Thoracic aorta (tissue), 2 donors: ENCODE results near the gene FSHB. TPM values are rescaled to one million over a fixed set of nuclear protein-coding genes. Genes with fewer than 3 reads are reported as not detected.
A peak's percentile ranks its signal among the peaks of the same experiment; 100 is the strongest.
"Not testable (repeated sequence)": the region's sequence is repeated elsewhere in the genome, so short reads cannot be mapped to it uniquely, and the experiment has no call there.

Source experiments
- ATAC-seq: fragments of 150-250 bp; one replicate; pipeline ENCODE4 v1.8.0; 2017; ENCODE audit warnings: low read depth; ENCODE audit not compliant: insufficient number of reproducible peaks, low FRiP score
- DNase-seq: peaks from one replicate; pipeline ENCODE4 v3.0.0-alpha.2; 2020; ENCODE audit warnings: low spot score
- H3K27ac ChIP-seq, 2 donors: fragments of 200-600 bp; sonication (generic); 1 replicate in 1 of 2; 2 replicates in 1 of 2; pipeline ENCODE4 v1.5.1; 2016; ENCODE audit warnings: mild to moderate bottlenecking in 2 of 2, moderate library complexity in 2 of 2
- H3K27me3 ChIP-seq: fragments of 200-600 bp; sonication (generic); replicated peaks from 2 replicates; pipeline ENCODE4 v1.6.0; 2016; ENCODE audit warnings: mild to moderate bottlenecking; ENCODE audit not compliant: insufficient read depth
- H3K36me3 ChIP-seq: fragments of 200-600 bp; sonication (generic); one replicate; pipeline ENCODE4 v1.5.1; 2016
- H3K4me1 ChIP-seq, 2 donors: fragments of 200-600 bp; sonication (generic); 1 replicate in 1 of 2; 2 replicates in 1 of 2; pipeline versions ENCODE4 v1.5.1 to v1.6.0; 2016; ENCODE audit warnings: low read depth in 2 of 2, mild to moderate bottlenecking in 1 of 2; ENCODE audit not compliant: control insufficient read depth in 1 of 2
- H3K4me3 ChIP-seq: fragments of 200-600 bp; sonication (generic); 2 replicates; pipeline ENCODE4 v1.5.1; 2016; ENCODE audit warnings: mild to moderate bottlenecking
- H3K9me3 ChIP-seq: fragments of 200-600 bp; sonication (generic); 2 replicates; pipeline ENCODE4 v1.5.1; 2016
- total RNA-seq, 2 donors: library from RNA; depleted of rRNA; stranded (reverse); fragments of >200 nt; gene quantifications; one replicate each; pipeline versions ENCODE4 v1.1.0 to v1.2.3, GENCODE V29; 2016
- TF ChIP-seq, protein P1 (sequence below): fragments of 200-600 bp; sonication (generic); IDR thresholded peaks from one replicate; pipeline ENCODE4 v1.5.1; 2019; ENCODE audit warnings: antibody characterized with exemption

The FSHB gene
- total RNA-seq, result not detected

GRCh38 chr11:30230714-30231113 is at the start of gene FSHB:
TSS of gene FSHB (plus strand) at chr11:30231014. CDS start at chr11:30231903, 889 bp downstream.
- no peak within 1 kb of the TSS for H3K27ac ChIP-seq
- no peak within 1 kb of the TSS for H3K4me3 ChIP-seq
- ATAC-seq, result no peak
- no peaks in the 10 kb centered on the region for H3K36me3 ChIP-seq
- TF ChIP-seq, protein P1, sequence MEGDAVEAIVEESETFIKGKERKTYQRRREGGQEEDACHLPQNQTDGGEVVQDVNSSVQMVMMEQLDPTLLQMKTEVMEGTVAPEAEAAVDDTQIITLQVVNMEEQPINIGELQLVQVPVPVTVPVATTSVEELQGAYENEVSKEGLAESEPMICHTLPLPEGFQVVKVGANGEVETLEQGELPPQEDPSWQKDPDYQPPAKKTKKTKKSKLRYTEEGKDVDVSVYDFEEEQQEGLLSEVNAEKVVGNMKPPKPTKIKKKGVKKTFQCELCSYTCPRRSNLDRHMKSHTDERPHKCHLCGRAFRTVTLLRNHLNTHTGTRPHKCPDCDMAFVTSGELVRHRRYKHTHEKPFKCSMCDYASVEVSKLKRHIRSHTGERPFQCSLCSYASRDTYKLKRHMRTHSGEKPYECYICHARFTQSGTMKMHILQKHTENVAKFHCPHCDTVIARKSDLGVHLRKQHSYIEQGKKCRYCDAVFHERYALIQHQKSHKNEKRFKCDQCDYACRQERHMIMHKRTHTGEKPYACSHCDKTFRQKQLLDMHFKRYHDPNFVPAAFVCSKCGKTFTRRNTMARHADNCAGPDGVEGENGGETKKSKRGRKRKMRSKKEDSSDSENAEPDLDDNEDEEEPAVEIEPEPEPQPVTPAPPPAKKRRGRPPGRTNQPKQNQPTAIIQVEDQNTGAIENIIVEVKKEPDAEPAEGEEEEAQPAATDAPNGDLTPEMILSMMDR, result no peak
- no peak for DNase-seq
- no peaks in the 10 kb centered on the region for H3K9me3 ChIP-seq
- no peaks in the 10 kb centered on the region for H3K4me1 ChIP-seq
- no peaks in the 10 kb centered on the region for H3K27me3 ChIP-seq

- DNase-seq, result no peak
- no peak overlapping the region for H3K4me3 ChIP-seq
Observed at GRCh38 chr11:30186748-30187147, 44.1 kb upstream of the FSHB start.

DNA sequence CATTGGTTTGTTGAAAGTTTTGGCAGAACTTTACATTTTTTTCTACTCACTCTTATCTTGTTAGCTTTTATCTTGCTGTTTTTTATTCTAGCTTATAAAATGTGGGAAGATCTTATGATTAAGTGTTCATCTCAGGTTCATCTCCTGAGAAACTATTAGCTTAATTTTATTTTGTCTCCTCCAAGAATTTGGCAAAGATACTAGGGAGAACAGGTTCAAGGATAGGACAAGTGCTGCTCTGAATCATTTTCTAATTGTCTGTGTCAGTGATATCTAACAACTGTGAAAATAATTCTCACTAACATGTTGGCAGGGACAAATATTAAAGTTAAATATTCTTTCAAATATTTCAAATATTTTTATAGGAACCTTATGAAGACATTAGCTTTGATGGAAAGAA is 38.2 kb upstream of the FSHB start:
- Histone ChIP-seq H3K27ac (no peak overlapping the region), H3K27me3 (no peaks in the 10 kb centered on the region), H3K4me3 (no peak overlapping the region), H3K36me3 (no peaks in the 10 kb centered on the region), H3K4me1 (no peaks in the 10 kb centered on the region), H3K9me3 (no peaks in the 10 kb centered on the region)
- DNase-seq, result no peak
- no peak for ATAC-seq
- TF ChIP-seq, protein P1, result no peak

More at GRCh38 chr11:30186748-30187147, 44.1 kb upstream of the FSHB start:
- Histone ChIP-seq H3K27ac (no peak overlapping the region), H3K27me3 (no peaks in the 10 kb centered on the region), H3K4me1 (no peaks in the 10 kb centered on the region), H3K9me3 (peaks cover 5% of the 10 kb centered on the region), H3K36me3 (no peaks in the 10 kb centered on the region)
- no peak for ATAC-seq
- TF ChIP-seq, protein P1, result no peak

DNA sequence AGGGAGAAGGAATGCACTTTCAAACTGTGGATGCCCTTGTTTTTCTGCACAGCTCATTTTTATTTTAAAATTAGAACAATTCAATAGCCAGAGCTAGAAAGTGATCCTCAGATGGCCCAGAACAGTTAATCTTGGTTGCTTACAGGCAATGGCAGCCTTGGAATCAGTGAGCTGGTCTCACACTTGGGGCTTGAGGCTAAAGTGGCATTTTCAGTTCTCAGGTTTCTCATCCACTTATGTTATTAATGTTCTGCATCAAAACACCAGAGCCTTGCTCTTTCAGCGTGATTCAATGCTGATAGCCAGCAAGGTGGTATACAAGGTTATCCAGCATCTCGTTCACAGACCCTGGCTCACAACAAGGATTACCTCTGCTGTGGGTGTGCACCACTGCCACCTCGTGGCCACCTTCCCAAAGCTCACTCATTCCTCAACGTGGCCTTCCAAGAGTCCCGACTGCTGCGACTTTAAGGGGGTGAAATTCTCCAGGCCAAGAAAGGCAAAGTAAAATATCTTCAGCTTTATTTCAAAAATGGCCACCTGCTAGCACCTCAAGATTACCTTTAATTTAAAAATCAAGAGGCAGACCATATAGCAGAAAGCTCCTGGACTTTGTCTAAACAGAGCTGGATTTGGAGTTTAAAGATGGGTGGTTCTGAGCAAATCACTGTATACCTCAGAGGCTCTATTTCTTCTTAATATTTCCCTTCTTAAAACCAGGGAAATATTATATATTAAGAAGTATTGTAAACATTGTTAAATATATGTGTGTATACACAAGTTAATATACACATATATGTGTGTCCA is 34.2 kb upstream of the FSHB start:
- Histone ChIP-seq H3K27ac (no peak overlapping the region), H3K4me1 (no peaks in the 10 kb centered on the region), H3K27me3 (no peaks in the 10 kb centered on the region), H3K36me3 (no peaks in the 10 kb centered on the region), H3K4me3 (no peak overlapping the region), H3K9me3 (no peaks in the 10 kb centered on the region)
- ATAC-seq (no peak), DNase-seq (no peak)
- TF ChIP-seq, protein P1, result peak; percentile 50

- DNase-seq (no peak), ATAC-seq (no peak)
- H3K4me3 ChIP-seq, result no peak overlapping the region
- no peaks in the 10 kb centered on the region for H3K27me3 ChIP-seq
- H3K4me1 ChIP-seq, result no peaks in the 10 kb centered on the region
- no peaks in the 10 kb centered on the region for H3K9me3 ChIP-seq
- H3K27ac ChIP-seq, result no peak overlapping the region
- TF ChIP-seq, protein P1, result no peak
- no peaks in the 10 kb centered on the region for H3K36me3 ChIP-seq
Observed at GRCh38 chr11:30197869-30198268, 32.9 kb upstream of the FSHB start.

GRCh38 chr11:30202989-30203388 is 27.8 kb upstream of the FSHB start:
- not testable (repeated sequence) for H3K4me3 ChIP-seq, ATAC-seq, H3K4me1 ChIP-seq, H3K9me3 ChIP-seq, H3K36me3 ChIP-seq, H3K27ac ChIP-seq, DNase-seq, H3K27me3 ChIP-seq
